Hepatocyte (in vitro differentiated cells): Measurements from ENCODE around the gene WNT3A.

Source experiments
- CTCF ChIP-seq: fragments of 200-600 bp; sonication (generic); IDR thresholded peaks from 2 replicates; pipeline ENCODE4 v1.5.1; 2016; ENCODE audit warnings: antibody characterized with exemption, mild to moderate bottlenecking; ENCODE audit not compliant: poor library complexity
- EZH2phosphoT487 ChIP-seq: fragments of 200-600 bp; sonication (generic); IDR thresholded peaks from one replicate; pipeline ENCODE4 v1.6.1; 2018; ENCODE audit warnings: antibody characterized with exemption, mild to moderate bottlenecking, low read depth, moderate library complexity; ENCODE audit not compliant: unreplicated experiment, severe bottlenecking

GRCh38 chr1:228099331-228099732 is 92.5 kb downstream of the WNT3A start:
- TF ChIP-seq CTCF, result no peak
- TF ChIP-seq EZH2phosphoT487, result no peak
